Measurements from ENCODE around the gene SLIT2. TPM values are rescaled to one million over a fixed set of nuclear protein-coding genes. Genes with fewer than 3 reads are reported as not detected.

The SLIT2 gene
- polyA plus RNA-seq, 1 donor (not counting 4 experiments of a cell fraction or from before 2014, with no cell fraction given): 7.5 TPM

GRCh38 chr4:20269320-20269719 is 17.6 kb downstream of the SLIT2 start:
- no peak overlapping the region for H3K9ac ChIP-seq (ENCODE audit: control insufficient read depth, extremely low read depth, insufficient read depth, low read length)
- no peak overlapping the region for H3K4me3 ChIP-seq (ENCODE audit: control insufficient read depth in 2 of 3, extremely low read depth in 1 of 3, insufficient read depth in 2 of 3, low read depth in 1 of 3, low read length in 3 of 3)
- peaks cover 0 to 3% of the 10 kb centered on the region in 2 experiments for H3K36me3 ChIP-seq (ENCODE audit: control insufficient read depth in 2 of 2, extremely low read depth in 1 of 2, insufficient read depth in 2 of 2, low read length in 2 of 2)
- H3K79me2 ChIP-seq (ENCODE audit: control insufficient read depth, insufficient read depth, low read length): peaks cover 5% of the 10 kb centered on the region
- H3K27me3 ChIP-seq (ENCODE audit: control insufficient read depth, extremely low read depth, insufficient read depth, low read length): no peaks in the 10 kb centered on the region
- dilution Hi-C loops (cut with MboI; ENCODE audit: extremely low pct_ligation_motif_present, low sequenced_read_pairs): no loop called here
- TF ChIP-seq EZH2 (IDR thresholded peaks at IDR 0.05; ENCODE audit: low read length) (no peak), CTCF (optimal IDR thresholded peaks at IDR 0.05 in 1 of 3, IDR thresholded peaks at IDR 0.05 in 1 of 3, conservative IDR thresholded peaks at IDR 0.05 in 1 of 3; ENCODE audit: extremely low read depth in 1 of 3, insufficient read depth in 2 of 3, low read length in 3 of 3) (no peak)
- no peaks in the 10 kb centered on the region for H3K9me1 ChIP-seq (ENCODE audit: control insufficient read depth, extremely low read depth, insufficient read depth, low read length)
- peaks cover 30% of the 10 kb centered on the region for H3K4me1 ChIP-seq (ENCODE audit: control insufficient read depth, extremely low read depth, insufficient read depth, low read length)
- no peak overlapping the region for H2AFZ ChIP-seq (ENCODE audit: control insufficient read depth, low read length)
- no peak overlapping the region for H3K4me2 ChIP-seq (ENCODE audit: control insufficient read depth, extremely low read depth, insufficient read depth, low read depth, low read length)
- H3K9me3 ChIP-seq (ENCODE audit: control insufficient read depth, low read depth, low read length): no peaks in the 10 kb centered on the region
- H3K27ac ChIP-seq (ENCODE audit: control insufficient read depth, insufficient read depth, low read length): no peak overlapping the region
- H4K20me1 ChIP-seq (ENCODE audit: control insufficient read depth, extremely low read depth, insufficient read depth, low read length): no peaks in the 10 kb centered on the region
- DNase-seq (ENCODE audit: low read depth, low spot score) (no peak), FAIRE-seq (no peak)

- H3K4me1 ChIP-seq (ENCODE audit: control insufficient read depth, extremely low read depth, insufficient read depth, low read length): peaks cover 5% of the 10 kb centered on the region
- H3K9ac ChIP-seq (ENCODE audit: control insufficient read depth, extremely low read depth, insufficient read depth, low read length): no peak overlapping the region
- H3K4me3 ChIP-seq (ENCODE audit: control insufficient read depth in 2 of 3, extremely low read depth in 1 of 3, insufficient read depth in 2 of 3, low read depth in 1 of 3, low read length in 3 of 3): no peak overlapping the region
- H2AFZ ChIP-seq (ENCODE audit: control insufficient read depth, low read length): no peak overlapping the region
- dilution Hi-C loops (cut with MboI; ENCODE audit: extremely low pct_ligation_motif_present, low sequenced_read_pairs): no loop called here
- FAIRE-seq (no peak), DNase-seq (ENCODE audit: low read depth, low spot score) (no peak)
- no peak overlapping the region for H3K27ac ChIP-seq (ENCODE audit: control insufficient read depth, insufficient read depth, low read length)
- peak overlapping the region; percentile 10 for H3K4me2 ChIP-seq (ENCODE audit: control insufficient read depth, extremely low read depth, insufficient read depth, low read depth, low read length)
- peaks cover 7% of the 10 kb centered on the region for H3K79me2 ChIP-seq (ENCODE audit: control insufficient read depth, insufficient read depth, low read length)
- no peaks in the 10 kb centered on the region for H3K27me3 ChIP-seq (ENCODE audit: control insufficient read depth, extremely low read depth, insufficient read depth, low read length)
- H3K36me3 ChIP-seq (ENCODE audit: control insufficient read depth in 2 of 2, extremely low read depth in 1 of 2, insufficient read depth in 2 of 2, low read length in 2 of 2): peaks cover 0 to 3% of the 10 kb centered on the region in 2 experiments
- no peaks in the 10 kb centered on the region for H3K9me1 ChIP-seq (ENCODE audit: control insufficient read depth, extremely low read depth, insufficient read depth, low read length)
- no peaks in the 10 kb centered on the region for H4K20me1 ChIP-seq (ENCODE audit: control insufficient read depth, extremely low read depth, insufficient read depth, low read length)
- TF ChIP-seq CTCF (optimal IDR thresholded peaks at IDR 0.05 in 1 of 3, IDR thresholded peaks at IDR 0.05 in 1 of 3, conservative IDR thresholded peaks at IDR 0.05 in 1 of 3; ENCODE audit: extremely low read depth in 1 of 3, insufficient read depth in 2 of 3, low read length in 3 of 3) (no peak), EZH2 (IDR thresholded peaks at IDR 0.05; ENCODE audit: low read length) (no peak)
- H3K9me3 ChIP-seq (ENCODE audit: control insufficient read depth, low read depth, low read length): no peaks in the 10 kb centered on the region
These were observed 20.2 kb downstream of the SLIT2 start for GRCh38 chr4:20271950-20272349.

Measured in keratinocyte (primary cell).